ENCODE results near the gene TENM4.
"Not testable (repeated sequence)": the region's sequence is repeated elsewhere in the genome, so short reads cannot be mapped to it uniquely, and the experiment has no call there.

TENM4 gene

DNA sequence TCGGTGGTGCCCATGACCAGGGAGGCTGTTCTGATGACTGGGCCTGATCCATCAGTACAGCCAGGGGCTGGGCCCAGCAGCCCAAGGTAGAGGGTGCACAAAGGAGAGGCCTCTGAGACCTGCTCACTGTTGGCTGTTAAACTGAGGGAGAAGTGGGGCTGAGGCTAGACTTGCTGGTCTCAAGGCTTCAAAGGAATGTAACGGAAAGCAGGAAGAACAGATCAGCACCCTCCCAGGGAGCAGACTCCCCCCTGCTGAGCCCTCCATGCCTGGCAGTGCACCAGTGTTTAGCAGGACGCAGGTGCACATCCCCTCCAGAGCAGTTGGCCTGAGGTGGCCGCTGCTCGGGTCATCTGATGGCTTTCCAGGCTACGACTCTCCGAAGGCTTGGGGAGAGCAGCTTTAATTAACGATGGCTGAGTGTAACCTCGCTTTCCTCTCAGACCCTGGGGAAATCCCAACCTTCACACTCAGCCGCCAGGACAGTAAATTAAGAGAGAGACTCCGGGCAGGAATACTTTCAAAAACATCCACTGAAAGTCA lies 610.5 kb downstream of the TENM4 start:
- TF ChIP-seq, protein P1, sequence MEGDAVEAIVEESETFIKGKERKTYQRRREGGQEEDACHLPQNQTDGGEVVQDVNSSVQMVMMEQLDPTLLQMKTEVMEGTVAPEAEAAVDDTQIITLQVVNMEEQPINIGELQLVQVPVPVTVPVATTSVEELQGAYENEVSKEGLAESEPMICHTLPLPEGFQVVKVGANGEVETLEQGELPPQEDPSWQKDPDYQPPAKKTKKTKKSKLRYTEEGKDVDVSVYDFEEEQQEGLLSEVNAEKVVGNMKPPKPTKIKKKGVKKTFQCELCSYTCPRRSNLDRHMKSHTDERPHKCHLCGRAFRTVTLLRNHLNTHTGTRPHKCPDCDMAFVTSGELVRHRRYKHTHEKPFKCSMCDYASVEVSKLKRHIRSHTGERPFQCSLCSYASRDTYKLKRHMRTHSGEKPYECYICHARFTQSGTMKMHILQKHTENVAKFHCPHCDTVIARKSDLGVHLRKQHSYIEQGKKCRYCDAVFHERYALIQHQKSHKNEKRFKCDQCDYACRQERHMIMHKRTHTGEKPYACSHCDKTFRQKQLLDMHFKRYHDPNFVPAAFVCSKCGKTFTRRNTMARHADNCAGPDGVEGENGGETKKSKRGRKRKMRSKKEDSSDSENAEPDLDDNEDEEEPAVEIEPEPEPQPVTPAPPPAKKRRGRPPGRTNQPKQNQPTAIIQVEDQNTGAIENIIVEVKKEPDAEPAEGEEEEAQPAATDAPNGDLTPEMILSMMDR (IDR thresholded peaks at IDR 0.05; ENCODE audit: low read depth, low read length): no peak
- DNase-seq (ENCODE audit: extremely low read depth, low read depth): no peak

DNA sequence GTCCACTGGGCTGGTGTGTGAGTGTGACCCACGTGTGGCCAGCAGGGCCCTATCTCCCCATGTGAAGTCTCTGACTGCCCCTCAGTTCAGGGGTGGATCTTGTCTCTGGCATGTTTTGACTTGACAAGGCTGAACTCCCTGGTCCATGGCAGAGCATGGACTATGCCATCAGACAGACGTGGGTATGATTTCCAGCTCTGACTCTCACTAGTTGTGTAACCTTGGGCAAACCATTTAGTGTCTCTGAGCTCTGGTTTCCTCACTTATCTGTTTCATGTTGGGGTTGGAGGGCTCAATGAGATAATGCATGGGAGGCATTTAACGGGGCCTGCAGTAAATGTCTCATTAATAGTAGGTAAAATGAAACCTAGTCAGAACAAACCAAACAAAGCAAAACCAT lies 611.7 kb downstream of the TENM4 start:
- TF ChIP-seq, protein P1 (IDR thresholded peaks at IDR 0.05; ENCODE audit: low read depth, low read length): no peak

DNA sequence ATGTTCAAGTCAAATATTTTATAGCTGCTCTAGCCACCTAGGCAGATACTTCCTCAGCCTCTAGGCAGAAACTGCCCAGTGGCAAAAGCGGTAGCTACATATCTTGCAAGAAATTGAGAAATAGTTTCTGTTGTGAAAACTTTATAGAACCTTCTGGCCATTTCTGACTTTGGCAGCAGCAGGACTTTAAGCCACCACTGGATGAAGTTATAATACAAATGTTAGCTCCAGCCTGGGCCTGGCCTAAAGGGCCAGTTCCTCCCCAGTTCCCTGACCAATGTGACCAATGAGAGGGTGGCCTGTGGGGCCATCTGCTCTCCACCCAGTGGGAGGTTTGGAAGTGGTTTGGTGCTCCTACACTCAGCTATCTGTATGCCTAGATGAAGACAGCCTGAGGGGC lies 612.2 kb downstream of the TENM4 start:
- TF ChIP-seq, protein P1 (IDR thresholded peaks at IDR 0.05; ENCODE audit: low read depth, low read length): no peak
- no peak for DNase-seq (ENCODE audit: extremely low read depth, low read depth)

More for the DNA sequence above, 611.7 kb downstream of the TENM4 start:
- no peak for DNase-seq (ENCODE audit: extremely low read depth, low read depth)

DNA sequence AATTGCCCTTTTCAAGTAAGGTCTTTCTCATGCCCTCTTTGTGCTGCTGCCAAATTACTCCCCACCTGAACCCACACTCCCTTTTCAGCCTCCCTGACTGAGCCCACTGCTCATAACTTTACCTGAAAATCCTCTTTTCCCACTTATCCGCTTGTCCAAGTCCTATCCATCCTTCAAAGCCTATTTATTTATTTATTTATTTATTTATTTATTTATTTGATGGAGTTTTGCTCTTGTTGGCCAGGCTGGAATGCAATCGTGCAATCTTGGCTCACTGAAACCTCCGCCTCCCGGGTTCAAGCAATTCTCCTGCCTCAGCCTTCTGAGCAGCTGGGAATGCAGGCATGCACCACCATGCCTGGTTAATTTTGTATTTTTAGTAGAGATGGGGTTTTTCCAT lies 613.5 kb downstream of the TENM4 start:
- not testable (repeated sequence) for DNase-seq (ENCODE audit: extremely low read depth, low read depth)

DNA sequence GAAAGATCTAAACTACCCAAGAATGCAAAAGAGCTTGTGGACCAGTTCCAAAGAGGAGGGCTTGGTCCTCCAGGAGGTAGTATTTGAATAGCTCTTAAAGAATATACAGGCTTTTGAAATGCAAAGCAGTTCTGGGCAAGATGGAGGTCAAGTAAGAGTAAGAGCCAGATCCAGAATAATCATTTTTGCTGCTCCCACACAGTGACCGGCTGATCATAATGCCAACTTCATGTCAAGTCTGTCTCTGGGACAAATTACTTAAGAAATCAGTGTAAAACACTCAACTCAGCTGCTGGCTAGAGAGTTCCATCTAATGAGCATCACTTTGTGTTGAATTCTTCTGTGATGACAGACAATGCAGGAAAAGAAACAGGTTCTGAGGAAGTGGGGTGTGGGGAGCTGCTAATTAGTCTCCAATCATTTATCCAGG lies 615.2 kb downstream of the TENM4 start:
- TF ChIP-seq, protein P1 (IDR thresholded peaks at IDR 0.05; ENCODE audit: low read depth, low read length): no peak
- no peak for DNase-seq (ENCODE audit: extremely low read depth, low read depth)

DNA sequence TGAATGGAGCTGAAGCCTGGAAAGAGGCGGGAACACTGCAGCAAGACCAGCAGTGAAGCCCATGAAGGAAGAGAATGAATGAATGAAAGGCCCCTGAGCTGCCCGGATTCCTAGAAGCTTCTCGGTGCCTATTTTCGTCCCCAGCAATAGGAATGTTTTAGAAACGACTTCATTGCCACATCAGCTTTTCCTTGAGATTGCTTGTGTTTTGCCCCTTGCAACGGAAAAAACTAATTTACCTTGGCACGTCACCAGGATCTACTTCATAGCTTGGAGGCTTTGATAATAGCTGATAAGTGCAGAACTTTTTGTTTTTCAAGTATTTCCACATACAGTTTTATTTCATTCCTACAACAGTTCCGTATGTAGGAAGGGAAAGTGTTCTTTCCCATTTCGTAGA lies 617.2 kb downstream of the TENM4 start:
- TF ChIP-seq, protein P1 (IDR thresholded peaks at IDR 0.05; ENCODE audit: low read depth, low read length): no peak
- no peak for DNase-seq (ENCODE audit: extremely low read depth, low read depth)

DNA sequence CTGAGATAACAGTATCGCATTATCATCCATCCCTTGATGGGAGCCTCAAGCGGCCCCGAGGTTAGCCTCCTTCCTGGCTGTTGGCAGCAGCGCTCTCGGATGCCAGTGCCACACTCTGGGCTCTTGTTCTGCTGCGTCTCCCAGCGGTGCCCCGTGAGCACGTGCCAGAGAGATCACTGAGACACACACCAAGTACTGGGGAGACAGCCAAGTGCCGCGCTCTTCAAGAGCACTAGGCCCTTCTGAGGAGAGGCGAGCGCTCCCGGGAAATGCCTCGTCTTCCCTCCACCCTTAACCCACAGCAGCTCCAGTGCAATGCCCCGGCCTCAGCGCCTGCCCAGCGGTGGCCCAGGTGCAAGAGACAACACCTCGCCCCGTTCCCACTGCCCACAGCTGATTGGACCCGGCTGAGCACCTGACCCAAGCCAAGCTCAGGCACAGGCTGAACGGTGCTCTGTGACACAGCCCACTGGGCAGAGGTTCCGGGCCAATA lies 617.9 kb downstream of the TENM4 start:
- TF ChIP-seq, protein P1 (IDR thresholded peaks at IDR 0.05; ENCODE audit: low read depth, low read length): no peak
- DNase-seq (ENCODE audit: extremely low read depth, low read depth): no peak

Measured in AG09319 (cell line).